Mucosa of descending colon (tissue), 3 donors: ENCODE data around the gene HS3ST3A1. TPM values are rescaled to one million over a fixed set of nuclear protein-coding genes. Genes with fewer than 3 reads are reported as not detected.

ENCODE experiments used
- ATAC-seq: fragments of 200-7000 bp; cut with Tn5 transposase; one replicate; pipeline ENCODE4 v1.9.1; 2020; ENCODE audit warnings: mild to moderate bottlenecking, moderate library complexity
- DNase-seq, 3 donors: peaks; one replicate each; pipeline ENCODE4 v3.0.0-alpha.2; 2020
- H3K36me3 ChIP-seq: fragments of 200-600 bp; one replicate; pipeline ENCODE4 v1.8.0; 2021; ENCODE audit warnings: low read depth, mild to moderate bottlenecking
- H3K4me1 ChIP-seq: fragments of 200-600 bp; one replicate; pipeline ENCODE4 v1.8.0; 2021; ENCODE audit warnings: low read depth, mild to moderate bottlenecking
- H3K4me3 ChIP-seq: fragments of 200-600 bp; one replicate; pipeline ENCODE4 v1.8.0; 2021; ENCODE audit warnings: mild to moderate bottlenecking
- H3K9me3 ChIP-seq: fragments of 200-600 bp; one replicate; pipeline ENCODE4 v1.8.0; 2021; ENCODE audit warnings: mild to moderate bottlenecking
- intact Hi-C, 2 donors: fragments of 100-400 bp; cut with DNase I in 1 of 2; cut with micrococcal nuclease in 1 of 2; formaldehyde crosslinking; loops; one replicate each; pipeline versions ENCODE4 v1.11.0 to v1.11.1; 2022; cut with DNase I, micrococcal nuclease
- total RNA-seq, 3 donors: library from RNA; stranded (reverse); fragmentation: NEBNext Ultra II Directional in 2 of 3; extraction: Animal tissue kit (Norgen Biotek cat#: 25700) in 2 of 3; gene quantifications; one replicate each; pipeline versions ENCODE4 v1.2.1 to v1.2.4, GENCODE V29; 2021 to 2023
- TF ChIP-seq, protein P1 (sequence below): fragments of 200-600 bp; IDR thresholded peaks from one replicate; pipeline ENCODE4 v1.8.0; 2022; ENCODE audit warnings: antibody characterized with exemption, mild to moderate bottlenecking
- donor health status: DM: no; HTN: no; CAD: no; lungs with moderate emphysema.
- donor health status: DM: no; HTN: no; CAD: no.
- donor health status: DM: no; HTN: yes; CAD: no.

The HS3ST3A1 gene
- total RNA-seq, 3 donors from 2014 or later = 0.65 to 1.2 TPM; not detected in 1

DNA sequence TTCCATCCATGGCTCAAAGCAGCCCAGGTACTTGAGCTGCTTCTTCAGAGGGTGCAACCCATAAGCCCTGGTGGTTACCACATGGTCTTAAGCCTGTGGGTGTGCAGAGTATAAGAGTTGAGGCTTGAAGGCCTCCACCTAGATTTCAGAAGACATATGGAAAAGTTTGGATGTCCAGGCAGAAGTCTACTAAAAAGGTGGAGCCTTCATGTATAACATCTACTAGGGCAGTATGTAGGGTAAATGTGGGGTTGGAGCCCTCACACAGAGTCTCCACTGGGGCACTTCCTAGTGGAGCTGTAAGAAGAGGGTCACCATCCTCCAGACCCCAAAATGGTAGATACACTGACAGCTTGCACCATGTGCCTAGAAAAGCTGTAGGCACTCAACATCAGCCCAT, 120.9 kb downstream of the HS3ST3A1 start:
- no peak overlapping the region for H3K4me3 ChIP-seq
- TF ChIP-seq, protein P1, sequence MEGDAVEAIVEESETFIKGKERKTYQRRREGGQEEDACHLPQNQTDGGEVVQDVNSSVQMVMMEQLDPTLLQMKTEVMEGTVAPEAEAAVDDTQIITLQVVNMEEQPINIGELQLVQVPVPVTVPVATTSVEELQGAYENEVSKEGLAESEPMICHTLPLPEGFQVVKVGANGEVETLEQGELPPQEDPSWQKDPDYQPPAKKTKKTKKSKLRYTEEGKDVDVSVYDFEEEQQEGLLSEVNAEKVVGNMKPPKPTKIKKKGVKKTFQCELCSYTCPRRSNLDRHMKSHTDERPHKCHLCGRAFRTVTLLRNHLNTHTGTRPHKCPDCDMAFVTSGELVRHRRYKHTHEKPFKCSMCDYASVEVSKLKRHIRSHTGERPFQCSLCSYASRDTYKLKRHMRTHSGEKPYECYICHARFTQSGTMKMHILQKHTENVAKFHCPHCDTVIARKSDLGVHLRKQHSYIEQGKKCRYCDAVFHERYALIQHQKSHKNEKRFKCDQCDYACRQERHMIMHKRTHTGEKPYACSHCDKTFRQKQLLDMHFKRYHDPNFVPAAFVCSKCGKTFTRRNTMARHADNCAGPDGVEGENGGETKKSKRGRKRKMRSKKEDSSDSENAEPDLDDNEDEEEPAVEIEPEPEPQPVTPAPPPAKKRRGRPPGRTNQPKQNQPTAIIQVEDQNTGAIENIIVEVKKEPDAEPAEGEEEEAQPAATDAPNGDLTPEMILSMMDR = no peak
- no peaks in the 10 kb centered on the region for H3K36me3 ChIP-seq
- ATAC-seq (no peak), DNase-seq (no peak)
- intact Hi-C loops = no loop called here
- H3K9me3 ChIP-seq = peaks cover 19% of the 10 kb centered on the region
- no peaks in the 10 kb centered on the region for H3K4me1 ChIP-seq

DNA sequence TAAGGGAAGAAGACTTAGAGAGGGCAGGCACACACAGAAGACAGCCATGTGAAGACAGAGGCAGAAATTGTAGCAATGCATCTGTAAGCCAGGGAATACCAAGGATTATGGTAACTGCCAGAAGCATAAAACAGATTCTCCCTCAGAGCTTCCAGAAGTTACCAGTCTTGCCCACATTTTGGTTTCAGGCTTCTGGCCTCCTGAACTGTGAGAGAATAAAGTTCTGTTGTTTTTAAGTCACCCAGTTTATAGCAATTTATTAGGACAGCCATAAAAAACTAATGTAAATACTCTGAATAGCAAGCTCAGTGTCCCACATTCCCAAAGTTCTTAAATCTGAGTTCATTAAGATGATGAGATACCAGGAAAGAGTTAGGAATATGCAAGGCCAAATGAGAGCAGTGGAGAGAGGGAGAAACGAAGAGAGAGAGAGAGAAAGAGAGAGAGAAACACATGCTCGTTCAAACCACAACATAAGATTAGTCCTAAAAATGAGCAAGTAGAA, 123.4 kb downstream of the HS3ST3A1 start:
- DNase-seq = no peak
- H3K4me3 ChIP-seq = no peak overlapping the region
- TF ChIP-seq, protein P1 = no peak
- ATAC-seq = no peak
- H3K36me3 ChIP-seq = no peaks in the 10 kb centered on the region
- no peaks in the 10 kb centered on the region for H3K4me1 ChIP-seq
- intact Hi-C loops = no loop called here
- peaks cover 19% of the 10 kb centered on the region for H3K9me3 ChIP-seq

DNA sequence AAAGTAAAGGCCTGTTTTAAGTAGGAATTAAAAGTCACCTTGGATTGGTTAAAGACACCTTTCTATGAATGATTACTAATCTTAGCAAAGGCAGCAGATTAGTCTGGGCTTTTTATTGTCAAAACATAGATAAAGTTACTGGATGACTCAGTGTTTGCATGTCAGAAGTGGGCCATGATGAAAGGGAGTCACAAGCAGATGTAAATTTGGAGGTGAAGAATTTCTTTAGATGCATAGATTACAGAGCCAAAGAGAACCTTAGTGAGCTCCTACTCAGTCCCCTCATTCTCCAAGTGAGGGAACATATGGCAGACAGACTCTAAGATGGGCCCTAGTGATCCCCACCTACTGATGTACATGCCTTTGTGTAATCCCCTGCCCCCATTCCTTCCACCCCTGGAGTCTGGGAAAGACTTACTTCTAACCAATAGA, 124.5 kb downstream of the HS3ST3A1 start:
- DNase-seq (no peak), ATAC-seq (no peak)
- intact Hi-C loops = no loop called here
- Histone ChIP-seq H3K4me3 (no peak overlapping the region), H3K36me3 (no peaks in the 10 kb centered on the region), H3K4me1 (no peaks in the 10 kb centered on the region), H3K9me3 (peaks cover 19% of the 10 kb centered on the region)
- TF ChIP-seq, protein P1 = no peak

DNA sequence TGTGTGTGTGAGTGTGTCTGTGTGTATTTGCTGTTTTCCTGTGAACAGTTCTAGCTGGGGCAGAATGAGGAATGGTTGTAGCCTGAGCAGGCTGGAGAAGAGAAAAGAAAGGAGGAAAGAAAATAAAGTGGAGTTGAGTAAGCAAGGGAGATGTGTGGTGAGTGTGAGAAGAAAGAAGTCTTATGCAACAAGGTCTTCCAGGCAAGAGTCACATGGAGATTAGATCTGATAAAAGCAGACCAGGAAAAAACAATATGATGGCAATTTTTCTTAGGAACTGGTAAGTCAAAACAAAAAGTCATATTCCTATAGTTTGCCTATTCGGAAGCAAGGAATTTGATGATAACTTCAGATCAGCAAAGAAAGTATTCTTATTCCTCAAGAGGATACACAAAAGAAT, 125.0 kb downstream of the HS3ST3A1 start:
- ATAC-seq (no peak), DNase-seq (no peak)
- H3K4me3 ChIP-seq = no peak overlapping the region
- intact Hi-C loops = no loop called here
- peaks cover 19% of the 10 kb centered on the region for H3K9me3 ChIP-seq
- TF ChIP-seq, protein P1 = no peak
- H3K36me3 ChIP-seq = no peaks in the 10 kb centered on the region
- no peaks in the 10 kb centered on the region for H3K4me1 ChIP-seq

DNA sequence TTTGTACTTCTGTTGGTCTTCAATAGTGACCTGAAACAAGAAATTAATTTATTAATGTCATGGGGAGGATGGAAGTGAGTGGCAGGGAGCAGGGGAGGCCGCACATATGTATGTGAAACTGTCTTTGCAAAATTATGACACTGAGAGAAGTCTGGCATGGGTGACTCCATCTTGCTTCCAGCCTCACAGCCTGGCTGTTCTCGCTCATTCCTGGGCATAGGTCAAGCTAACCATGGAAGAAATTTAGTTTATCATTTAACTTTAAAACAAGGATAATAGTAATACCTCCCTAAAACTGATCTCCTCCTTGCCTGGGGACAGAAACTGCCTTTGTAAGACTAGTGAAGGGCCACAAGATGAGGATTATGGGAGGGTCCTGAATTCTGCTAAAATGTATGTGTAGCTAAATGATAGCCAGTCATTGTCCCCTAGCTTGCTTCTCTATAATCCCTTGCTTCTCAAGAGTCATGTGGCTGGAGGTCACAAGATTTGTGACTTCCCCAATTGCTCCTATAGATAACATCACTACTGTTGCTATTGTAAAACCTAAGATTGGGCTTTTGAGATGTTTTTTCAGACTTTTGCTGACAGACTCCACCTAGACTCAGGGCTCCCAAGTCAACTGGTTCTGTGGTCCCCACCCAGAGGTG, 126.0 kb downstream of the HS3ST3A1 start:
- Histone ChIP-seq H3K9me3 (peaks cover 9% of the 10 kb centered on the region), H3K36me3 (no peaks in the 10 kb centered on the region), H3K4me1 (no peaks in the 10 kb centered on the region), H3K4me3 (no peak overlapping the region)
- DNase-seq = peak in 1 of 3 donors; percentile 10
- TF ChIP-seq, protein P1 = no peak
- intact Hi-C loops = no loop called here
- no peak for ATAC-seq
